K562 (cell line): ENCODE data around the gene TNNI2. TPM values are rescaled to one million over a fixed set of nuclear protein-coding genes. Genes with fewer than 3 reads are reported as not detected.

Source experiments
- E4F1 ChIP-seq: fragments of 250-450 bp; sonication (Bioruptor Pico); IDR thresholded peaks from 2 replicates; pipeline ENCODE4 v1.5.0; 2021; ENCODE audit warnings: mild to moderate bottlenecking, borderline replicate concordance
- EP300 ChIP-seq: IDR thresholded peaks from 2 replicates; pipeline ENCODE4 v1.6.1; 2012; ENCODE audit warnings: low read length, improper control_type of control experiment
- EP400 ChIP-seq: fragments of 450-650 bp; IDR thresholded peaks from 2 replicates; pipeline ENCODE4 v1.6.1; 2017; ENCODE audit warnings: antibody characterized with exemption, mild to moderate bottlenecking, moderate library complexity
- ESRRB ChIP-seq: fragments of 250-450 bp; sonication (Bioruptor Pico); IDR thresholded peaks from 2 replicates; pipeline ENCODE4 v1.5.0; 2020; ENCODE audit warnings: mild to moderate bottlenecking, moderate library complexity, borderline replicate concordance
- MAFG ChIP-seq: fragments of 450-650 bp; conservative IDR thresholded peaks from 2 replicates; pipeline ENCODE4 v1.6.1; 2016; ENCODE audit warnings: missing genetic modification characterization, missing compliant biosample characterization
- MAZ ChIP-seq, 2 experiments: fragments of 450-650 bp in 1 of 2; sonication (generic) in 1 of 2; formaldehyde crosslinking; IDR thresholded peaks in 1 of 2; conservative IDR thresholded peaks in 1 of 2; 2 replicates each; pipeline versions ENCODE4 v1.4.0 to v1.5.0; 2020; ENCODE audit warnings: mild to moderate bottlenecking in 1 of 2, missing genetic modification reagents in 1 of 2
- ZBTB11 ChIP-seq, 3 experiments: fragments of 200-800 bp in 1 of 3; fragments of 250-450 bp in 1 of 3; fragments of 450-650 bp in 1 of 3; sonication (Bioruptor Pico) in 1 of 3; sonication (Bioruptor generic) in 1 of 3; formaldehyde crosslinking in 1 of 3; IDR thresholded peaks; 2 replicates each; pipeline versions ENCODE4 v1.6.1 to v1.8.0; 2016 to 2022; ENCODE audit warnings: mild to moderate bottlenecking in 2 of 3, missing genetic modification characterization in 2 of 3, missing compliant biosample characterization in 1 of 3, moderate library complexity in 1 of 3
- ZBTB17 ChIP-seq: fragments of 450-650 bp; formaldehyde crosslinking; IDR thresholded peaks from 2 replicates; pipeline ENCODE4 v1.4.0; 2020; ENCODE audit warnings: mild to moderate bottlenecking
- ZHX1 ChIP-seq: fragments of 150-350 bp; conservative IDR thresholded peaks from 2 replicates; pipeline ENCODE4 v1.6.1; 2014; ENCODE audit warnings: low read length
- ZNF740 ChIP-seq, 3 experiments: fragments of 200-800 bp in 1 of 3; sonication (Bioruptor generic) in 1 of 3; sonication (generic) in 1 of 3; formaldehyde crosslinking in 1 of 3; IDR thresholded peaks; 2 replicates each; pipeline versions ENCODE4 v1.6.1 to v1.8.0; 2016 to 2022; ENCODE audit warnings: mild to moderate bottlenecking in 2 of 3, missing compliant biosample characterization in 2 of 3, missing genetic modification characterization in 2 of 3, missing genetic modification reagents in 1 of 3
- polyA plus RNA-seq, 8 experiments: library from polyadenylated mRNA; depleted of rRNA in 4 of 8; stranded (reverse) in 5 of 8; unstranded in 3 of 8; fragments of >200 nt; fragmentation: Nextera tagmentation in 2 of 8; fragmentation: Illumina TruSeq in 1 of 8; extraction: Ambion mirVana in 2 of 8; extraction: Trizol in 1 of 8; gene quantifications; 2 replicates each; pipeline versions ENCODE4 v1.2.1 to v1.2.3, GENCODE V29; 2011 to 2014; ENCODE audit warnings: inconsistent platforms in 1 of 8, missing spikeins in 1 of 8
- total RNA-seq, 7 experiments: library from RNA; depleted of rRNA in 6 of 7; stranded (reverse); fragments of >200 nt in 6 of 7; fragmentation: Illumina TruSeq in 2 of 7; extraction: Trizol in 2 of 7; gene quantifications; 2 replicates each; pipeline versions ENCODE4 v1.2.1 to v1.2.3, GENCODE V29; 2011 to 2021; ENCODE audit warnings: low replicate concordance in 1 of 7

TNNI2 gene
- total and polyA plus RNA-seq, 9 of the 15 experiments (the other 6 are each of a cell fraction or from before 2014, with no cell fraction given) = not detected

GRCh38 chr11:1854132-1854948 is 15.6 kb downstream of the TNNI2 start (continued):
- TF ChIP-seq ZNF740 (CRISPR knock-in tag; IDR thresholded peaks at IDR 0.05) (no peak), ZNF740 (tag; IDR thresholded peaks at IDR 0.05) (no peak), EP300 (no peak), E4F1 (CRISPR knock-in tag) (no peak), EP400 (no peak), ESRRB (CRISPR knock-in tag) (no peak), ZBTB11 (CRISPR knock-in tag; IDR thresholded peaks at IDR 0.05) (no peak), ZBTB17 (CRISPR knock-in tag) (no peak), MAFG (tag) (no peak), ZHX1 (no peak), MAZ (CRISPR knock-in tag; conservative IDR thresholded peaks at IDR 0.05 in 1 of 2, IDR thresholded peaks at IDR 0.05 in 1 of 2) (no peak)
